ENCODE data around the gene AIG1.

DNA sequence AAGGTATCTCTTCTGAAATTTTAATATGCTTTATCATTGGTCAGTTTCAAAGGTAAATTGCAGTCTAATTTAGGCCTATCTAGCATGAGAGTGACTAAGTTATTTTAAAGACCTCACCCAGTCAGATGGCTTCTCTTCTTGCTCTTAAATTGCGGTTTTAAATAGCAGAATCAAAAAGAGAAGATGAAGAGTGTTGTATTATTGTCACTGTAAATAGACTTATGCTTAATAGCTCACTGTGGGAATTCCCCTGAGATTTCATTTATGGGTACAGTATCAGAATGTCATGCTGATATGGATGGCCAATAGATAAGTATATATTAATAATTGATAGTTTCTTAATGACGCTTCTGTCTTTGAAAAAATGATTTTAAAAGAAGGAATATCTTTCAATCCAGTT, 35.7 kb downstream of the AIG1 start:
- no peak for TF ChIP-seq EZH2 (IDR thresholded peaks at IDR 0.05; ENCODE audit: borderline replicate concordance, low read length)
- TF ChIP-seq, protein P1, sequence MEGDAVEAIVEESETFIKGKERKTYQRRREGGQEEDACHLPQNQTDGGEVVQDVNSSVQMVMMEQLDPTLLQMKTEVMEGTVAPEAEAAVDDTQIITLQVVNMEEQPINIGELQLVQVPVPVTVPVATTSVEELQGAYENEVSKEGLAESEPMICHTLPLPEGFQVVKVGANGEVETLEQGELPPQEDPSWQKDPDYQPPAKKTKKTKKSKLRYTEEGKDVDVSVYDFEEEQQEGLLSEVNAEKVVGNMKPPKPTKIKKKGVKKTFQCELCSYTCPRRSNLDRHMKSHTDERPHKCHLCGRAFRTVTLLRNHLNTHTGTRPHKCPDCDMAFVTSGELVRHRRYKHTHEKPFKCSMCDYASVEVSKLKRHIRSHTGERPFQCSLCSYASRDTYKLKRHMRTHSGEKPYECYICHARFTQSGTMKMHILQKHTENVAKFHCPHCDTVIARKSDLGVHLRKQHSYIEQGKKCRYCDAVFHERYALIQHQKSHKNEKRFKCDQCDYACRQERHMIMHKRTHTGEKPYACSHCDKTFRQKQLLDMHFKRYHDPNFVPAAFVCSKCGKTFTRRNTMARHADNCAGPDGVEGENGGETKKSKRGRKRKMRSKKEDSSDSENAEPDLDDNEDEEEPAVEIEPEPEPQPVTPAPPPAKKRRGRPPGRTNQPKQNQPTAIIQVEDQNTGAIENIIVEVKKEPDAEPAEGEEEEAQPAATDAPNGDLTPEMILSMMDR (IDR thresholded peaks at IDR 0.05; ENCODE audit: low read length): no peak

Data from OCI-LY1 (cell line).